Ovary (tissue), 3 donors: ENCODE data around the gene NTRK1.

Source experiments
- CTCF ChIP-seq, 3 donors: fragments of 450-650 bp in 2 of 3; fragments of 200-600 bp in 1 of 3; IDR thresholded peaks; one replicate each; pipeline versions ENCODE4 v1.5.1 to v1.8.0; 2016 to 2022; ENCODE audit warnings: antibody characterized with exemption in 3 of 3, mild to moderate bottlenecking in 1 of 3
- EP300 ChIP-seq: sonication (generic); formaldehyde crosslinking; IDR thresholded peaks from one replicate; pipeline ENCODE4 v1.6.1; 2017; ENCODE audit warnings: antibody characterized with exemption
- POLR2A ChIP-seq: fragments of 450-650 bp; IDR thresholded peaks from one replicate; pipeline ENCODE4 v1.6.1; 2017; ENCODE audit warnings: antibody characterized with exemption, mild to moderate bottlenecking, moderate library complexity
- donor health status: DM: no; HTN: no; CAD: no.

- TF ChIP-seq CTCF (IDR thresholded peaks at IDR 0.05) (no peak), POLR2A (no peak), EP300 (no peak)
These were observed 12.8 kb upstream of the NTRK1 start for GRCh38 chr1:156847591-156848460.
